Upper lobe of right lung (tissue), 1 donor: ENCODE data around the gene TMEM151B. TPM values are rescaled to one million over a fixed set of nuclear protein-coding genes. Genes with fewer than 3 reads are reported as not detected.

ENCODE experiments used
- ATAC-seq: fragments of 200-7000 bp; cut with Tn5 transposase; one replicate; pipeline ENCODE4 v1.9.1; 2020; ENCODE audit warnings: mild to moderate bottlenecking, moderate library complexity
- DNase-seq: peaks from one replicate; pipeline ENCODE4 v3.0.0-alpha.2; 2020
- H3K27ac ChIP-seq: fragments of 200-600 bp; one replicate; pipeline ENCODE4 v1.8.0; 2022
- H3K27me3 ChIP-seq: fragments of 200-600 bp; one replicate; pipeline ENCODE4 v1.8.0; 2022; ENCODE audit warnings: mild to moderate bottlenecking
- H3K36me3 ChIP-seq: fragments of 200-600 bp; one replicate; pipeline ENCODE4 v1.8.0; 2022
- H3K4me1 ChIP-seq: fragments of 200-600 bp; one replicate; pipeline ENCODE4 v1.8.0; 2022
- H3K4me3 ChIP-seq: fragments of 200-600 bp; one replicate; pipeline ENCODE4 v1.8.0; 2022; ENCODE audit warnings: mild to moderate bottlenecking
- H3K9me3 ChIP-seq: fragments of 200-600 bp; one replicate; pipeline ENCODE4 v1.8.0; 2022
- CTCF ChIP-seq: fragments of 200-600 bp; IDR thresholded peaks from one replicate; pipeline ENCODE4 v1.8.0; 2022; ENCODE audit warnings: antibody characterized with exemption
- intact Hi-C: fragments of 100-400 bp; cut with DNase I; formaldehyde crosslinking; loops from one replicate; pipeline ENCODE4 v1.11.0; 2022
- total RNA-seq: library from RNA; stranded (reverse); fragmentation: NEBNext Ultra II Directional; extraction: Animal tissue kit (Norgen Biotek cat#: 25700); gene quantifications from one replicate; pipeline ENCODE4 v1.2.1, GENCODE V29; 2021
- donor health status: DM: no; HTN: yes; CAD: no; lungs with severe emphysema.

Gene TMEM151B
- total RNA-seq, 1 donor from 2014 or later = not detected

- peaks cover 49% of the 10 kb centered on the region for H3K36me3 ChIP-seq
Measured at GRCh38 chr6:44248579-44248978, 21.7 kb upstream of the TMEM151B start.

GRCh38 chr6:44249082-44249748 lies 21.0 kb upstream of the TMEM151B start:
- no peaks in the 10 kb centered on the region for H3K27me3 ChIP-seq
- peak overlapping the region; percentile 96 for H3K4me3 ChIP-seq
- no peak for ATAC-seq

More at GRCh38 chr6:44248579-44248978, 21.7 kb upstream of the TMEM151B start:
- intact Hi-C loops = no loop called here
- ATAC-seq (no peak), DNase-seq (no peak)
- no peaks in the 10 kb centered on the region for H3K9me3 ChIP-seq
- peaks cover 18% of the 10 kb centered on the region for H3K4me1 ChIP-seq
- no peak overlapping the region for H3K27ac ChIP-seq
- no peaks in the 10 kb centered on the region for H3K27me3 ChIP-seq
- H3K4me3 ChIP-seq = peak overlapping the region; percentile 96
- no peak for TF ChIP-seq CTCF

GRCh38 chr6:44250067-44250717 lies 20.1 kb upstream of the TMEM151B start:
- ATAC-seq (no peak), DNase-seq (no peak)
- Histone ChIP-seq H3K27me3 (no peaks in the 10 kb centered on the region), H3K4me3 (no peak overlapping the region), H3K9me3 (no peaks in the 10 kb centered on the region), H3K27ac (no peak overlapping the region), H3K36me3 (peaks cover 65% of the 10 kb centered on the region), H3K4me1 (peaks cover 21% of the 10 kb centered on the region)
- intact Hi-C loops = no loop called here
- no peak for TF ChIP-seq CTCF

More at GRCh38 chr6:44249082-44249748, 21.0 kb upstream of the TMEM151B start:
- Histone ChIP-seq H3K4me1 (peaks cover 21% of the 10 kb centered on the region), H3K9me3 (no peaks in the 10 kb centered on the region), H3K27ac (no peak overlapping the region), H3K36me3 (peaks cover 55% of the 10 kb centered on the region)
- no peak for DNase-seq
- TF ChIP-seq CTCF = no peak
- intact Hi-C loops = no loop called here

GRCh38 chr6:44250718-44251123 lies 19.5 kb upstream of the TMEM151B start:
- Histone ChIP-seq H3K27me3 (no peaks in the 10 kb centered on the region), H3K4me1 (peaks cover 21% of the 10 kb centered on the region), H3K4me3 (no peak overlapping the region), H3K36me3 (peaks cover 67% of the 10 kb centered on the region), H3K9me3 (no peaks in the 10 kb centered on the region), H3K27ac (no peak overlapping the region)
- DNase-seq = no peak
- intact Hi-C loops = no loop called here
- ATAC-seq = no peak
- TF ChIP-seq CTCF = no peak

- H3K27me3 ChIP-seq = no peaks in the 10 kb centered on the region
- no peak overlapping the region for H3K27ac ChIP-seq
- no peak overlapping the region for H3K4me3 ChIP-seq
- peaks cover 67% of the 10 kb centered on the region for H3K36me3 ChIP-seq
- peaks cover 29% of the 10 kb centered on the region for H3K4me1 ChIP-seq
- no peaks in the 10 kb centered on the region for H3K9me3 ChIP-seq
- intact Hi-C loops = no loop called here
- no peak for DNase-seq
- no peak for TF ChIP-seq CTCF
- ATAC-seq = no peak
Measured at GRCh38 chr6:44251576-44252524, 18.4 kb upstream of the TMEM151B start.
